GM21723 (cell line): Measurements from ENCODE around the gene CHGA.

ENCODE experiments used
- ATAC-seq: cut with Tn5 transposase; IDR thresholded peaks from one replicate; pipeline ENCODE4 v1.9.1; 2021; ENCODE audit warnings: mild to moderate bottlenecking, moderate library complexity; ENCODE audit not compliant: unreplicated experiment

Gene CHGA

DNA sequence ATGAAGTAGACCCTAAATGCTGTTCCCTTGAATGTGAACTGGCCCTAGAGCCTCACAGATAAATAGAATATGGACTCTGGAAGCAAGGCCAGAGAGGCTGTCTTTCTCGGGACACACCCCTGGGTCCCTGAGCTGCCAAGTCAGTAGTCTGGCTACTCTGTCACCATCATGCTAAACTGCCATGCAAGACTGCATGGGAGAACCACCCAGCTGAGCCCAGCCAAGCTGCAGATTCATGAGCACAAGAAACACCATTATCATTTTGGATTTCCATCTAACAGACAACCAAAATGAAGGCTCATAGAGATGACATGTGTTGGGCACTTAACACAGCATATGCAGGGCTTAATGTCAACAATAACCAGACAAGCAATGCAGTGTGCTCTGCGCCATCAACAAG lies 53.3 kb downstream of the CHGA start:
- ATAC-seq, result no peak

DNA sequence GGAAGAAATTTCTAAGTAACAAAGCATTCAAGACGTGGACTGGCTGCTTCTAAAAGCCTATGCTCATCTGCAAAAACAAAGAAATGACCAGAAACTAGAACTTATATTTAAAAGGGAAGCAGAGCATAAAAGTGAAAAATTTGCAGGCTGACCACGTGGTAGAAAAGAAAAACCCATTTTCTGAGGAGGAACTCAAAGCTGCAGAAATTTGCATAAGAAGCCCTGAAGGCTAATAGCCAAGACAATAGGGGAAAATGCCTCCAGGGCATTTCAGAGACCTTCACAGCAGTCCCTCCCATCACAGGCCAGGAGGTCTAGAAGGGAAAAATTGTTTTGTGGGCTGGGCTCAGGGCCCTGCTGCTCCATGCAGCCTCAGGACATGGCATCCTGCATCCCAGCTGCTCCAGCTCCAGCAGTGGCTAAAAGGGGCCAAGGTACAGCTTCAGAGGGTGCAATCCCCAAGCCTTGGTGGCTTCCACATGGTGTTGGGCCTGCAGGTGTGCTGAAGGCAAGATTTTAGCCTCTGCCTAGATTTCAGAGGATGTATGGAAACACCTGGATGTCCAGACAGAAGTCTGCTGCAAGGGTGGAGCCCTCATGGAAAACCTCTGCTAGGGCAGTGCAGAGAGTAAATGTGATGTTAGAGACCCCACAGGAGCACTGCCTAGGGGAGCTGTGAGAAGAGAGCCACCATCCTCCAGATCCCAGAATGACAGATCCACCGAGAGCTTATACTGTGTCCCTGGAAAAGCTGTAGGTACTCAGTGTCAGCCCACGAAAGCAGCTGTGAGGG lies 55.5 kb downstream of the CHGA start:
- ATAC-seq, result no peak

DNA sequence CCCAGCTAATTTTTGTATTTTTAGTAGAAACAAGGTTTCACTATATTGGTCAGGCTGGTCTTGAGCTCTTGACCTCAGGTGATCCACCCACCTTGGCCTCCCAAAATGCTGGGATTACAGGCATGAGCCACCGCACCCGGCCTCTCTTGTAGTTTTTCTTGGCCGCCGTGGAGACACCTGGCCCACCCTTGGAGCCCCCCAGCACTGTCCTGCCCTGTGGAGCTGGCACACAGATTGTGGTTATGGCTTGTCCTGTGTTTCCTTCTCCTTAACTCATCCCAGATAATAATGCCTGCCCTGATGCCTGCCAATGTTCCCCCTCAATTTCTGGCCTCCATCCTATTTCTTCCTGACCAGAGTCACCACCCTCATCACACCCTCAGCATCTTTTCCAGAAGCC lies 57.9 kb downstream of the CHGA start:
- no peak for ATAC-seq

DNA sequence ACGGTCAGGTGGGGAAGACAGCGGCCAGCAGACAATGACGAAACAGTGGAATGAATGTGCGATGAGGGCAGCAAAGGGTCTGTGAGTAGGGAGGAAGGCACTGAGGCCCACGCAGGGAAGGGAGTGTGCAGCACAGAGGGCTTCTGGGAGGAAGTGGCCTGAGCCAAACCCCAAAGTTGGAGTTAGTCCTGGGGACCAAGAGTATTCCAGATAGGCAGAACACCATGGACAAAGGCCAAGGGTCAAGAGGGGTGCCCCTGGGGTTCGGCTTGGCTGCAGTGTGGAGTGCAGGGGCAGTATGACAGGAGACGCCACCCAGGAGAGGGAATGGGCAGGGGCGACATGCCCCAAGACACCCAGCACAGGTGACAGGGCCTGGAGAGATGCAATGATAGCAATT lies 58.8 kb downstream of the CHGA start:
- no peak for ATAC-seq

DNA sequence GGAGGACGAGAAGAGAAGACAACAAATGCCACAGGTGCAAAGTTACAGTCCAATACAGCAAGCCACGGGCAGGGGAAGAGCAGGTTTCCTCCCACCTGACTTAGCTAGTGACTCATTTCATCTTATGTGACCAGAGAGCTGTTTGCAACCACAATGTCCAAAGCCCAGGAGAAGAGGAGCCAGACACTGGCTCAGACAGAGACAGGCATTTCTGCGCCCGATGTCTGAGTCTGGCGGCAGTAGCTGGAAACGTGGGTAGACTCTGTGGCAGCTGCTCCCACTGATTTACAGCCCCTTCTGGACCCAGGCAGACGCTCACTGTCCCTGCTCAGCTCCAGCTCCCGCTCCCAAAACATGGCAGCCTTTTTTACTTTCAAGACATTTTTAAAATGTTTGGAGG lies 60.0 kb downstream of the CHGA start:
- no peak for ATAC-seq

DNA sequence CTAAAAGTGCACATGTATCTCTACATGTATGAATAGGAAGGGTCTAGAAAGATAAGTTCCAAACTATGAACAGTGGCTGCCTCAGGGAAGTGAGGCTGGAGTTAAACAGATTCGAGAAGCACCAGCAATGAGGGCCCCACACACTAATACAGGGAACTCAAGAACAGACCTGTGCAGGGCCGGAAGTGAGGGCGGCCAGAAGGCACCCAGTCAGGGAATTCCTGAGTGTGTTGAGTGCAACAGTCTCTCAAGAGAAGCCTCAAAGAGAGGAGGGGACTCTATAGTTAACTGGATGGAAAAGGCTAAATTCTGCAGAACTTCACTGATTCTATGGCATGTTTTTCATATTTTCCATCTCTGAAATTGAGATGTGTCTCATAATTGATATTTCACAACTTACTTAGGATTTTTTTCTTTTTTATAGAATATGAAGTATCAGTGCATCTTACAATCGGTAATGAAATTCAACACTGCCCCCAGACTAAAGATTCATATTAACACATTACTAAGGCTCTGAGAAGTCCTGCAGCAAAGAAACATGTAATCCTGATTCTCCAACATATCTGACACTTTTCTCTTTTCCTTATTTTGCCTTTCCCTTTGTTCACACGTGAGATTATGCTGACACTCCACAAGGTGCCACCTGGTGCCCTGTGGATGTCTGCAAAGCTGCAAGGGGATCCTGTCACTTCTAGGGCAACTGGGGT lies 61.3 kb downstream of the CHGA start:
- no peak for ATAC-seq
